Uterus (tissue), 2 donors: ENCODE measurements around the gene KRTAP4-1.

ENCODE experiments used
- CTCF ChIP-seq, 4 experiments: fragments of 200-600 bp in 2 of 4; fragments of 450-650 bp in 2 of 4; sonication (generic) in 2 of 4; IDR thresholded peaks; one replicate each; pipeline ENCODE4 v1.5.1; 2016 to 2019; ENCODE audit warnings: antibody characterized with exemption in 4 of 4, mild to moderate bottlenecking in 2 of 4, moderate library complexity in 1 of 4
- POLR2A ChIP-seq, 2 donors: fragments of 450-650 bp; IDR thresholded peaks; one replicate each; pipeline ENCODE4 v1.6.1; 2016; ENCODE audit warnings: antibody characterized with exemption in 2 of 2, mild to moderate bottlenecking in 1 of 2, moderate library complexity in 1 of 2

- TF ChIP-seq CTCF (IDR thresholded peaks at IDR 0.05) (no peak), POLR2A (IDR thresholded peaks at IDR 0.05) (no peak)
These were observed 43.4 kb downstream of the KRTAP4-1 start for GRCh38 chr17:41141361-41141760.
